ENCODE data around the gene FAM83C.

DNA sequence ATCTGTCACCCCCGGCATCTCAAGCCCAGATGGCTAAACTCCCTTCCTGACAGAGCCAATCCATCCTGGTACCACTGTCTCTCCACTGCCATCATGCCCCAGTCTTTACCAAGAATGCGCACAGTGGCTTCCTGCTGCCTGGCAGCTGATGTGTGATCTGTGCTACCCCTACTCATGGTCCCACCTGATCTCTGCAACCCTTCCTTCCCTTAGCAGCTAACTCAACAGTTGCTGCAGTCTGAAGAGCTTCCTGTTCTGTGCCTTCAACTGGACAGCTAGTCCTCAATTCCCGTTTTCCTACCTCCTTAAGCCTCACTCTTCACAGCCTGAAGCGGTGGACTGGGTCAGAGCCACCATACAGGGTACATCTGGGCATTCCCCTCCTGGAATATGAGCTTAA, 7.6 kb upstream of the FAM83C start:
- no peak for TF ChIP-seq POLR2A (IDR thresholded peaks at IDR 0.05; ENCODE audit: low read depth, low read length)
- TF ChIP-seq POLR2AphosphoS5 (IDR thresholded peaks at IDR 0.05; ENCODE audit: low read depth, low read length) = no peak
- TF ChIP-seq SPI1 (IDR thresholded peaks at IDR 0.05; ENCODE audit: low read depth, low read length) = no peak
